SK-N-MC (cell line): ENCODE measurements around the gene SH3BGR.

Experiments
- EZH2 ChIP-seq: fragments of 200-600 bp; sonication (generic); IDR thresholded peaks from one replicate; pipeline ENCODE4 v1.6.1; 2017; ENCODE audit warnings: antibody characterized with exemption
- FOXP2 ChIP-seq: optimal IDR thresholded peaks from 2 replicates; pipeline ENCODE3; 2011; ENCODE audit warnings: mild to moderate bottlenecking, moderate library complexity; ENCODE audit not compliant: insufficient read depth; ENCODE audit errors: extremely low read length, control extremely low read depth
- POLR2AphosphoS5 ChIP-seq: IDR thresholded peaks from 2 replicates; pipeline ENCODE4 v1.6.1; 2012; ENCODE audit warnings: mild to moderate bottlenecking, low read depth, low read length, borderline replicate concordance

DNA sequence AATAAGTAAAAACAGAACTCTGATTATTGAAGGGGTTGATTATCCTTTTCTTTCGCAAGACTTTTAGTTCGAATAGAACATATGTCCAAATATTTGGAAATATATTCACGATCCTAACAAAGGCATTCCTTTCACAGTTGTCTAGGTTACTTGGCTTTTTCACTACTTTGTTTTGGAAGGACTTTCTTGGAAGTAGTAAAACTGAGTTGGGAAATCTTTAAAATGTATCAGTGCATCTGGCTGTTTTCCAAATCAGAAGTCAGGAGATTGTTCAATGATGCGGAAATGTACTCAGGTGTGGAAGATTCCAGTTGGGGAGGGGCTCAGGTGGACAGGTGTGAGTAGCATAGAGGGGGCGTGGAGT, 67.1 kb downstream of the SH3BGR start:
- TF ChIP-seq POLR2AphosphoS5 (no peak), EZH2 (no peak), FOXP2 (no peak)
